Neural cell (in vitro differentiated cells): Measurements from ENCODE around the gene DTD1. TPM values are rescaled to one million over a fixed set of nuclear protein-coding genes. Genes with fewer than 3 reads are reported as not detected.

Experiments
- H2AFZ ChIP-seq: fragments of 200-600, 300-800 bp; sonication (generic), shearing (Covaris generic); 2 replicates; pipeline ENCODE4 v1.6.0; 2014; ENCODE audit warnings: low read depth, mild to moderate bottlenecking, antibody characterized with exemption, low read length, moderate library complexity
- H3F3A ChIP-seq: fragments of 200-600 bp; shearing (Covaris generic); 2 replicates; pipeline ENCODE4 v1.6.1; 2016; ENCODE audit warnings: mild to moderate bottlenecking, moderate library complexity, mixed read lengths, antibody characterized with exemption, low read length; ENCODE audit not compliant: insufficient read depth, poor library complexity, severe bottlenecking
- H3K27ac ChIP-seq: fragments of 200-600, 300-800 bp; sonication (generic), shearing (Covaris generic); 2 replicates; pipeline ENCODE4 v1.5.1; 2014; ENCODE audit warnings: mild to moderate bottlenecking, low read length, moderate library complexity
- H3K27me3 ChIP-seq: fragments of 300-800, 200-600 bp; sonication (generic), shearing (Covaris generic); 2 replicates; pipeline ENCODE4 v1.6.0; 2014; ENCODE audit warnings: mild to moderate bottlenecking, low read depth, low read length, moderate library complexity; ENCODE audit not compliant: insufficient read depth
- H3K36me3 ChIP-seq: fragments of 300-800, 200-600 bp; sonication (generic), shearing (Covaris generic); 2 replicates; pipeline ENCODE4 v1.5.1; 2014; ENCODE audit warnings: mild to moderate bottlenecking, antibody characterized with exemption, low read length, moderate library complexity; ENCODE audit not compliant: insufficient read depth
- H3K4me2 ChIP-seq: fragments of 300-800, 200-600 bp; sonication (generic), shearing (Covaris generic); 2 replicates; pipeline ENCODE4 v1.6.0; 2014; ENCODE audit warnings: mild to moderate bottlenecking, low read length
- H3K4me3 ChIP-seq: fragments of 300-800, 200-600 bp; sonication (generic), shearing (Covaris generic); 2 replicates; pipeline ENCODE4 v1.5.1; 2014; ENCODE audit warnings: mild to moderate bottlenecking, low read length, moderate library complexity
- H3K79me2 ChIP-seq: fragments of 200-600 bp; shearing (Covaris generic); replicated peaks from 2 replicates; pipeline ENCODE4 v1.6.0; 2014; ENCODE audit warnings: mild to moderate bottlenecking, low read length, moderate library complexity; ENCODE audit not compliant: insufficient read depth
- H3K9ac ChIP-seq: fragments of 300-800, 200-600 bp; sonication (generic), shearing (Covaris generic); 2 replicates; pipeline ENCODE4 v1.6.1; 2016; ENCODE audit warnings: mild to moderate bottlenecking, low read length, mixed read lengths
- H3K9me2 ChIP-seq: fragments of 200-600 bp; shearing (Covaris generic); 2 replicates; pipeline ENCODE4 v1.6.1; 2016; ENCODE audit warnings: mild to moderate bottlenecking, low read length, mixed read lengths; ENCODE audit not compliant: insufficient read depth
- H3K9me3 ChIP-seq: fragments of 200-600, 300-800 bp; sonication (generic), shearing (Covaris generic); 2 replicates; pipeline ENCODE4 v1.6.1; 2016; ENCODE audit warnings: mild to moderate bottlenecking, mixed run types, low read length, moderate library complexity, mixed read lengths
- H4K20me1 ChIP-seq: fragments of 200-600 bp; shearing (Covaris generic); 2 replicates; pipeline ENCODE4 v1.6.1; 2016; ENCODE audit warnings: mild to moderate bottlenecking, mixed run types; ENCODE audit not compliant: insufficient read depth
- EP300 ChIP-seq: fragments of 450-650 bp; conservative IDR thresholded peaks from 2 replicates; pipeline ENCODE4 v1.6.1; 2014; ENCODE audit warnings: antibody characterized with exemption, mild to moderate bottlenecking, moderate library complexity; ENCODE audit not compliant: poor library complexity, severe bottlenecking
- EZH2 ChIP-seq: fragments of 200-600, 300-800 bp; shearing (Covaris generic), sonication (generic); IDR thresholded peaks from 2 replicates; pipeline ENCODE4 v1.6.1; 2014; ENCODE audit warnings: antibody characterized with exemption, low read length, borderline replicate concordance, mild to moderate bottlenecking; ENCODE audit not compliant: insufficient read depth, poor library complexity, severe bottlenecking
- MXI1 ChIP-seq: fragments of 450-650 bp; conservative IDR thresholded peaks from 2 replicates; pipeline ENCODE4 v1.6.1; 2014; ENCODE audit warnings: antibody characterized with exemption, mild to moderate bottlenecking; ENCODE audit not compliant: poor library complexity, severe bottlenecking
- POLR2AphosphoS5 ChIP-seq: IDR thresholded peaks from 2 replicates; pipeline ENCODE4 v1.6.1; 2012
- RAD21 ChIP-seq: fragments of 450-650 bp; conservative IDR thresholded peaks from 2 replicates; pipeline ENCODE4 v1.6.1; 2014; ENCODE audit warnings: antibody characterized with exemption, mild to moderate bottlenecking, moderate library complexity
- SMC3 ChIP-seq: fragments of 450-650 bp; conservative IDR thresholded peaks from 2 replicates; pipeline ENCODE4 v1.6.1; 2014; ENCODE audit warnings: antibody characterized with exemption, mild to moderate bottlenecking, moderate library complexity; ENCODE audit not compliant: poor library complexity
- TAF1 ChIP-seq: IDR thresholded peaks from 2 replicates; pipeline ENCODE4 v1.6.1; 2012; ENCODE audit warnings: low read depth
- polyA plus RNA-seq: library from polyadenylated mRNA; depleted of rRNA; stranded (reverse); fragments of >200 nt; gene quantifications from 2 replicates; pipeline ENCODE4 v1.2.3, GENCODE V29; 2014
- TF ChIP-seq, protein P1 (sequence below): IDR thresholded peaks from 2 replicates; pipeline ENCODE4 v1.6.1; 2012; ENCODE audit warnings: borderline replicate concordance
- TF ChIP-seq, protein P2 (sequence below): fragments of 450-650 bp; IDR thresholded peaks from 2 replicates; pipeline ENCODE4 v1.5.1; 2014; ENCODE audit warnings: antibody characterized with exemption, mild to moderate bottlenecking, moderate library complexity; ENCODE audit not compliant: poor library complexity, severe bottlenecking

DTD1 gene
- polyA plus RNA-seq, 1 donor from 2014 or later = 337 TPM

DNA sequence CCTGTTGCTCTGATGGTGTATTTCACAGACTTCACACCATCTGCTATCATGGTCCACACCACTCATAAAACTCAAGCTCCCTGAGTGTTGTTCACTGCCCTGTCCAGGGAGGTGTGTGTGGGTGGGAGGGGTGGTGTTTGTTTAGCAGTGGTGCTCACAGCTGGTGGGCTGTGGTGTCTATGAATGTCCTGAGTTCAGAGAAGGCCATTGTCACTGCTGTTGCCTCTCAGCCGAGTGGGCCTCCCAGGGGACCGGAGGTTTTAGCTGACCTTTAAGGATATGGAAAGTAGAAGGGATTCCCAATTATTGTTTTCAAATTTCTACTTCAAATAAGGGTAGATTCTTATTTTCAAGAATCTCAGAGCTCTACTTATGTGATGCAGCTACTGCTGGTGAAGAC lies 45.6 kb downstream of the DTD1 start:
- Histone ChIP-seq H3K9ac (no peak overlapping the region), H3K36me3 (no peaks in the 10 kb centered on the region), H3K79me2 (no peaks in the 10 kb centered on the region), H3K9me3 (no peaks in the 10 kb centered on the region), H3K27ac (no peak overlapping the region), H3K27me3 (no peaks in the 10 kb centered on the region), H3F3A (peaks cover 3% of the 10 kb centered on the region), H3K4me3 (no peak overlapping the region), H4K20me1 (no peaks in the 10 kb centered on the region), H3K4me2 (no peak overlapping the region), H3K9me2 (no peaks in the 10 kb centered on the region), H2AFZ (no peak overlapping the region)
- TF ChIP-seq TAF1 = no peak
- TF ChIP-seq RAD21 = no peak
- TF ChIP-seq SMC3 = no peak
- TF ChIP-seq, protein P1, sequence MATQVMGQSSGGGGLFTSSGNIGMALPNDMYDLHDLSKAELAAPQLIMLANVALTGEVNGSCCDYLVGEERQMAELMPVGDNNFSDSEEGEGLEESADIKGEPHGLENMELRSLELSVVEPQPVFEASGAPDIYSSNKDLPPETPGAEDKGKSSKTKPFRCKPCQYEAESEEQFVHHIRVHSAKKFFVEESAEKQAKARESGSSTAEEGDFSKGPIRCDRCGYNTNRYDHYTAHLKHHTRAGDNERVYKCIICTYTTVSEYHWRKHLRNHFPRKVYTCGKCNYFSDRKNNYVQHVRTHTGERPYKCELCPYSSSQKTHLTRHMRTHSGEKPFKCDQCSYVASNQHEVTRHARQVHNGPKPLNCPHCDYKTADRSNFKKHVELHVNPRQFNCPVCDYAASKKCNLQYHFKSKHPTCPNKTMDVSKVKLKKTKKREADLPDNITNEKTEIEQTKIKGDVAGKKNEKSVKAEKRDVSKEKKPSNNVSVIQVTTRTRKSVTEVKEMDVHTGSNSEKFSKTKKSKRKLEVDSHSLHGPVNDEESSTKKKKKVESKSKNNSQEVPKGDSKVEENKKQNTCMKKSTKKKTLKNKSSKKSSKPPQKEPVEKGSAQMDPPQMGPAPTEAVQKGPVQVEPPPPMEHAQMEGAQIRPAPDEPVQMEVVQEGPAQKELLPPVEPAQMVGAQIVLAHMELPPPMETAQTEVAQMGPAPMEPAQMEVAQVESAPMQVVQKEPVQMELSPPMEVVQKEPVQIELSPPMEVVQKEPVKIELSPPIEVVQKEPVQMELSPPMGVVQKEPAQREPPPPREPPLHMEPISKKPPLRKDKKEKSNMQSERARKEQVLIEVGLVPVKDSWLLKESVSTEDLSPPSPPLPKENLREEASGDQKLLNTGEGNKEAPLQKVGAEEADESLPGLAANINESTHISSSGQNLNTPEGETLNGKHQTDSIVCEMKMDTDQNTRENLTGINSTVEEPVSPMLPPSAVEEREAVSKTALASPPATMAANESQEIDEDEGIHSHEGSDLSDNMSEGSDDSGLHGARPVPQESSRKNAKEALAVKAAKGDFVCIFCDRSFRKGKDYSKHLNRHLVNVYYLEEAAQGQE = no peak
- TF ChIP-seq EZH2 = no peak

DNA sequence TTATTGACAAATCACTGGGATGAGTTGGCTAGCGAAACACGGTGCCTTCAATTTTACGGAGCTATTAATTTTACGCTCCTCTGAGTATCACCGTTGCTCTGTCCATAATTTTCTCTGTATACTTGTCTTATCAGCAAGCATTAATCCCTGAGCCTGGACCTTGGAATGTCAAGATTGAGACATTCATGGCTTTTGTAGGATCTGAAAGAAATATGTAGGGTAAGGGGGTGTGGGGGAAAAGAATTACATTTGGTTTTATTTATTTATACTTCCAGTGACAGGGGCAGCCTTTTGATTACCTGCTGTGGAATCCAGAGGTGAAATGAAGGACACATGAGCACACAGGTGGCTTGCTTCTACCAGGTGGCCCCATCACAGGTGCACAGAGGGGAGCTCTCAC lies 46.6 kb downstream of the DTD1 start:
- Histone ChIP-seq H3K9me2 (no peaks in the 10 kb centered on the region), H3K4me2 (no peak overlapping the region), H3K9me3 (no peaks in the 10 kb centered on the region), H3K27ac (no peak overlapping the region), H3K79me2 (no peaks in the 10 kb centered on the region), H3K27me3 (no peaks in the 10 kb centered on the region), H3K4me3 (no peak overlapping the region), H3K9ac (no peak overlapping the region), H2AFZ (no peak overlapping the region), H4K20me1 (no peaks in the 10 kb centered on the region), H3F3A (peaks cover 3% of the 10 kb centered on the region), H3K36me3 (no peaks in the 10 kb centered on the region)
- no peak for TF ChIP-seq EP300
- no peak for TF ChIP-seq EZH2
- TF ChIP-seq, protein P2, sequence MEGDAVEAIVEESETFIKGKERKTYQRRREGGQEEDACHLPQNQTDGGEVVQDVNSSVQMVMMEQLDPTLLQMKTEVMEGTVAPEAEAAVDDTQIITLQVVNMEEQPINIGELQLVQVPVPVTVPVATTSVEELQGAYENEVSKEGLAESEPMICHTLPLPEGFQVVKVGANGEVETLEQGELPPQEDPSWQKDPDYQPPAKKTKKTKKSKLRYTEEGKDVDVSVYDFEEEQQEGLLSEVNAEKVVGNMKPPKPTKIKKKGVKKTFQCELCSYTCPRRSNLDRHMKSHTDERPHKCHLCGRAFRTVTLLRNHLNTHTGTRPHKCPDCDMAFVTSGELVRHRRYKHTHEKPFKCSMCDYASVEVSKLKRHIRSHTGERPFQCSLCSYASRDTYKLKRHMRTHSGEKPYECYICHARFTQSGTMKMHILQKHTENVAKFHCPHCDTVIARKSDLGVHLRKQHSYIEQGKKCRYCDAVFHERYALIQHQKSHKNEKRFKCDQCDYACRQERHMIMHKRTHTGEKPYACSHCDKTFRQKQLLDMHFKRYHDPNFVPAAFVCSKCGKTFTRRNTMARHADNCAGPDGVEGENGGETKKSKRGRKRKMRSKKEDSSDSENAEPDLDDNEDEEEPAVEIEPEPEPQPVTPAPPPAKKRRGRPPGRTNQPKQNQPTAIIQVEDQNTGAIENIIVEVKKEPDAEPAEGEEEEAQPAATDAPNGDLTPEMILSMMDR = no peak
- TF ChIP-seq POLR2AphosphoS5 = no peak
- no peak for TF ChIP-seq TAF1
- TF ChIP-seq RAD21 = no peak
- TF ChIP-seq, protein P1 = no peak
- no peak for TF ChIP-seq MXI1
- TF ChIP-seq SMC3 = no peak
